HepG2 (cell line): Measurements from ENCODE around the gene HSPA1L.
A peak's percentile ranks its signal among the peaks of the same experiment; 100 is the strongest.

ENCODE experiments used
- FOXP1 ChIP-seq, 2 experiments: fragments of 450-650 bp in 1 of 2; IDR thresholded peaks; 2 replicates each; pipeline ENCODE4 v1.6.1; 2017 to 2018; ENCODE audit warnings: antibody characterized with exemption in 1 of 2
- POLR2A ChIP-seq, 2 experiments: IDR thresholded peaks; 2 replicates each; pipeline ENCODE4 v1.6.1; 2011; ENCODE audit warnings: low read depth in 2 of 2, low read length in 2 of 2, mild to moderate bottlenecking in 1 of 2, moderate library complexity in 1 of 2; ENCODE audit not compliant: insufficient read depth in 1 of 2
- RBFOX2 ChIP-seq: fragments of 200-400 bp; formaldehyde crosslinking; IDR thresholded peaks from 2 replicates; pipeline ENCODE4 v1.6.1; 2017; ENCODE audit warnings: low read depth, mild to moderate bottlenecking, low read length
- YEATS2 ChIP-seq: sonication (generic); formaldehyde crosslinking; IDR thresholded peaks from 2 replicates; pipeline ENCODE4 v1.4.0; 2020; ENCODE audit warnings: missing genetic modification reagents, borderline replicate concordance
- ZNF616 ChIP-seq: sonication (generic); formaldehyde crosslinking; IDR thresholded peaks from 2 replicates; pipeline ENCODE4 v1.5.0; 2020; ENCODE audit warnings: low read depth, mild to moderate bottlenecking, missing genetic modification reagents
- ZNF644 ChIP-seq: IDR thresholded peaks from 2 replicates; pipeline ENCODE4 v1.6.1; 2016; ENCODE audit warnings: low read depth
- ZSCAN31 ChIP-seq: sonication (generic); formaldehyde crosslinking; IDR thresholded peaks from 2 replicates; pipeline ENCODE4 v1.5.0; 2020; ENCODE audit warnings: low read depth, mild to moderate bottlenecking, missing genetic modification reagents
- TF ChIP-seq, protein P1 (sequence below), 2 experiments: IDR thresholded peaks; 2 replicates each; pipeline ENCODE4 v1.6.1; 2011 to 2012; ENCODE audit warnings: low read length in 2 of 2, borderline replicate concordance in 1 of 2, low read depth in 1 of 2, mild to moderate bottlenecking in 1 of 2, moderate library complexity in 1 of 2
- TF ChIP-seq, protein P2 (sequence below): sonication (generic); formaldehyde crosslinking; IDR thresholded peaks from 2 replicates; pipeline ENCODE4 v1.5.0; 2020; ENCODE audit warnings: mild to moderate bottlenecking, missing genetic modification reagents, moderate library complexity
- TF ChIP-seq, protein P3 (sequence below): IDR thresholded peaks from 2 replicates; pipeline ENCODE4 v1.6.1; 2012; ENCODE audit warnings: inconsistent platforms
- TF ChIP-seq, protein P4 (sequence below): sonication (generic); formaldehyde crosslinking; conservative IDR thresholded peaks from 2 replicates; pipeline ENCODE4 v1.8.1; 2023; ENCODE audit warnings: missing genetic modification reagents
- TF ChIP-seq, protein P5 (sequence below): sonication (generic); formaldehyde crosslinking; IDR thresholded peaks from 2 replicates; pipeline ENCODE4 v1.4.0; 2020; ENCODE audit warnings: missing genetic modification reagents

DNA sequence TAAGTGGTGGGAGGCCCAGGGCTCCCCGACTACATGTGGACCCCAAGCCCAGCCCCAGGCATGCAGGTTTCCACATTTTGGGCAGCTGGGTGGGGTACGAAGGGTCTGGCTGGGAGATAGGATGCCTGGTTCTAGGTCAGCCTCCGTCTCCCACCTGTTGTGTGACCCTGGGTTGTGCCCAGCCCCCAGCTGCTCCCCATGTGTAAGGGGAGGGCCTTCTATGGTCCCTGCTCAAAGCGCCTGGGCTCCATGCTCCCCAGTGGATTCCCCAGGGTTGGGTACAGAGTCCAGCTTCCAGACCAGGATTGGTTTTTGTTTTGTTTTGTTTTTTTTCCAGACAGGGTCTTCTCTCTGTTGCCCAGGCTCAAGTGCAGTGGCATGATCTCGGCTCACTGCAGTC, 36.9 kb downstream of the HSPA1L start:
- TF ChIP-seq FOXP1 (IDR thresholded peaks at IDR 0.05) = no peak
- TF ChIP-seq FOXP1 (CRISPR knock-in tag; IDR thresholded peaks at IDR 0.05) = no peak
- TF ChIP-seq, protein P1, sequence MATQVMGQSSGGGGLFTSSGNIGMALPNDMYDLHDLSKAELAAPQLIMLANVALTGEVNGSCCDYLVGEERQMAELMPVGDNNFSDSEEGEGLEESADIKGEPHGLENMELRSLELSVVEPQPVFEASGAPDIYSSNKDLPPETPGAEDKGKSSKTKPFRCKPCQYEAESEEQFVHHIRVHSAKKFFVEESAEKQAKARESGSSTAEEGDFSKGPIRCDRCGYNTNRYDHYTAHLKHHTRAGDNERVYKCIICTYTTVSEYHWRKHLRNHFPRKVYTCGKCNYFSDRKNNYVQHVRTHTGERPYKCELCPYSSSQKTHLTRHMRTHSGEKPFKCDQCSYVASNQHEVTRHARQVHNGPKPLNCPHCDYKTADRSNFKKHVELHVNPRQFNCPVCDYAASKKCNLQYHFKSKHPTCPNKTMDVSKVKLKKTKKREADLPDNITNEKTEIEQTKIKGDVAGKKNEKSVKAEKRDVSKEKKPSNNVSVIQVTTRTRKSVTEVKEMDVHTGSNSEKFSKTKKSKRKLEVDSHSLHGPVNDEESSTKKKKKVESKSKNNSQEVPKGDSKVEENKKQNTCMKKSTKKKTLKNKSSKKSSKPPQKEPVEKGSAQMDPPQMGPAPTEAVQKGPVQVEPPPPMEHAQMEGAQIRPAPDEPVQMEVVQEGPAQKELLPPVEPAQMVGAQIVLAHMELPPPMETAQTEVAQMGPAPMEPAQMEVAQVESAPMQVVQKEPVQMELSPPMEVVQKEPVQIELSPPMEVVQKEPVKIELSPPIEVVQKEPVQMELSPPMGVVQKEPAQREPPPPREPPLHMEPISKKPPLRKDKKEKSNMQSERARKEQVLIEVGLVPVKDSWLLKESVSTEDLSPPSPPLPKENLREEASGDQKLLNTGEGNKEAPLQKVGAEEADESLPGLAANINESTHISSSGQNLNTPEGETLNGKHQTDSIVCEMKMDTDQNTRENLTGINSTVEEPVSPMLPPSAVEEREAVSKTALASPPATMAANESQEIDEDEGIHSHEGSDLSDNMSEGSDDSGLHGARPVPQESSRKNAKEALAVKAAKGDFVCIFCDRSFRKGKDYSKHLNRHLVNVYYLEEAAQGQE (IDR thresholded peaks at IDR 0.05; ENCODE audit: borderline replicate concordance in 1 of 2, low read depth in 1 of 2, low read length in 2 of 2) = no peak
- no peak for TF ChIP-seq ZSCAN31 (CRISPR knock-in tag)
- TF ChIP-seq, protein P2, sequence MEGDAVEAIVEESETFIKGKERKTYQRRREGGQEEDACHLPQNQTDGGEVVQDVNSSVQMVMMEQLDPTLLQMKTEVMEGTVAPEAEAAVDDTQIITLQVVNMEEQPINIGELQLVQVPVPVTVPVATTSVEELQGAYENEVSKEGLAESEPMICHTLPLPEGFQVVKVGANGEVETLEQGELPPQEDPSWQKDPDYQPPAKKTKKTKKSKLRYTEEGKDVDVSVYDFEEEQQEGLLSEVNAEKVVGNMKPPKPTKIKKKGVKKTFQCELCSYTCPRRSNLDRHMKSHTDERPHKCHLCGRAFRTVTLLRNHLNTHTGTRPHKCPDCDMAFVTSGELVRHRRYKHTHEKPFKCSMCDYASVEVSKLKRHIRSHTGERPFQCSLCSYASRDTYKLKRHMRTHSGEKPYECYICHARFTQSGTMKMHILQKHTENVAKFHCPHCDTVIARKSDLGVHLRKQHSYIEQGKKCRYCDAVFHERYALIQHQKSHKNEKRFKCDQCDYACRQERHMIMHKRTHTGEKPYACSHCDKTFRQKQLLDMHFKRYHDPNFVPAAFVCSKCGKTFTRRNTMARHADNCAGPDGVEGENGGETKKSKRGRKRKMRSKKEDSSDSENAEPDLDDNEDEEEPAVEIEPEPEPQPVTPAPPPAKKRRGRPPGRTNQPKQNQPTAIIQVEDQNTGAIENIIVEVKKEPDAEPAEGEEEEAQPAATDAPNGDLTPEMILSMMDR = no peak
- no peak for TF ChIP-seq RBFOX2
- TF ChIP-seq, protein P3, sequence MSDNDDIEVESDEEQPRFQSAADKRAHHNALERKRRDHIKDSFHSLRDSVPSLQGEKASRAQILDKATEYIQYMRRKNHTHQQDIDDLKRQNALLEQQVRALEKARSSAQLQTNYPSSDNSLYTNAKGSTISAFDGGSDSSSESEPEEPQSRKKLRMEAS = no peak
- TF ChIP-seq ZNF644 = peak; percentile 91
- TF ChIP-seq, protein P4, sequence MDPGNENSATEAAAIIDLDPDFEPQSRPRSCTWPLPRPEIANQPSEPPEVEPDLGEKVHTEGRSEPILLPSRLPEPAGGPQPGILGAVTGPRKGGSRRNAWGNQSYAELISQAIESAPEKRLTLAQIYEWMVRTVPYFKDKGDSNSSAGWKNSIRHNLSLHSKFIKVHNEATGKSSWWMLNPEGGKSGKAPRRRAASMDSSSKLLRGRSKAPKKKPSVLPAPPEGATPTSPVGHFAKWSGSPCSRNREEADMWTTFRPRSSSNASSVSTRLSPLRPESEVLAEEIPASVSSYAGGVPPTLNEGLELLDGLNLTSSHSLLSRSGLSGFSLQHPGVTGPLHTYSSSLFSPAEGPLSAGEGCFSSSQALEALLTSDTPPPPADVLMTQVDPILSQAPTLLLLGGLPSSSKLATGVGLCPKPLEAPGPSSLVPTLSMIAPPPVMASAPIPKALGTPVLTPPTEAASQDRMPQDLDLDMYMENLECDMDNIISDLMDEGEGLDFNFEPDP (CRISPR knock-in tag) = no peak
- no peak for TF ChIP-seq ZNF616 (CRISPR knock-in tag)
- no peak for TF ChIP-seq POLR2A (IDR thresholded peaks at IDR 0.05; ENCODE audit: insufficient read depth in 1 of 2, low read depth in 2 of 2, low read length in 2 of 2)
- TF ChIP-seq, protein P5, sequence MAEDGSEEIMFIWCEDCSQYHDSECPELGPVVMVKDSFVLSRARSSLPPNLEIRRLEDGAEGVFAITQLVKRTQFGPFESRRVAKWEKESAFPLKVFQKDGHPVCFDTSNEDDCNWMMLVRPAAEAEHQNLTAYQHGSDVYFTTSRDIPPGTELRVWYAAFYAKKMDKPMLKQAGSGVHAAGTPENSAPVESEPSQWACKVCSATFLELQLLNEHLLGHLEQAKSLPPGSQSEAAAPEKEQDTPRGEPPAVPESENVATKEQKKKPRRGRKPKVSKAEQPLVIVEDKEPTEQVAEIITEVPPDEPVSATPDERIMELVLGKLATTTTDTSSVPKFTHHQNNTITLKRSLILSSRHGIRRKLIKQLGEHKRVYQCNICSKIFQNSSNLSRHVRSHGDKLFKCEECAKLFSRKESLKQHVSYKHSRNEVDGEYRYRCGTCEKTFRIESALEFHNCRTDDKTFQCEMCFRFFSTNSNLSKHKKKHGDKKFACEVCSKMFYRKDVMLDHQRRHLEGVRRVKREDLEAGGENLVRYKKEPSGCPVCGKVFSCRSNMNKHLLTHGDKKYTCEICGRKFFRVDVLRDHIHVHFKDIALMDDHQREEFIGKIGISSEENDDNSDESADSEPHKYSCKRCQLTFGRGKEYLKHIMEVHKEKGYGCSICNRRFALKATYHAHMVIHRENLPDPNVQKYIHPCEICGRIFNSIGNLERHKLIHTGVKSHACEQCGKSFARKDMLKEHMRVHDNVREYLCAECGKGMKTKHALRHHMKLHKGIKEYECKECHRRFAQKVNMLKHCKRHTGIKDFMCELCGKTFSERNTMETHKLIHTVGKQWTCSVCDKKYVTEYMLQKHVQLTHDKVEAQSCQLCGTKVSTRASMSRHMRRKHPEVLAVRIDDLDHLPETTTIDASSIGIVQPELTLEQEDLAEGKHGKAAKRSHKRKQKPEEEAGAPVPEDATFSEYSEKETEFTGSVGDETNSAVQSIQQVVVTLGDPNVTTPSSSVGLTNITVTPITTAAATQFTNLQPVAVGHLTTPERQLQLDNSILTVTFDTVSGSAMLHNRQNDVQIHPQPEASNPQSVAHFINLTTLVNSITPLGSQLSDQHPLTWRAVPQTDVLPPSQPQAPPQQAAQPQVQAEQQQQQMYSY (CRISPR knock-in tag) = no peak
- TF ChIP-seq YEATS2 (CRISPR knock-in tag) = no peak
